A549 (cell line): ENCODE results near the gene ATP8A2.

Experiments
- CBX8 ChIP-seq: fragments of 200-600 bp; sonication (generic); IDR thresholded peaks from 2 replicates; pipeline ENCODE4 v1.6.1; 2016
- CTCF ChIP-seq: fragments of >200 bp; sonication (Bioruptor Twin); formaldehyde crosslinking; IDR thresholded peaks from 3 replicates; pipeline ENCODE4 v1.5.1; 2016
- HOXA7 ChIP-seq: fragments of 250-450 bp; sonication (Bioruptor Pico); IDR thresholded peaks from 2 replicates; pipeline ENCODE4 v1.5.0; 2020; ENCODE audit warnings: mild to moderate bottlenecking, moderate library complexity
- JUN ChIP-seq, 2 experiments: fragments of >200 bp; sonication (Bioruptor Twin); formaldehyde crosslinking; IDR thresholded peaks; 2 replicates in 1 of 2; 3 replicates in 1 of 2; pipeline ENCODE4 v1.6.1; 2016 to 2017
- PBX3 ChIP-seq: IDR thresholded peaks from 2 replicates; pipeline ENCODE4 v1.6.1; 2012
- POLR2A ChIP-seq: IDR thresholded peaks from 2 replicates; pipeline ENCODE4 v1.6.1; 2012; ENCODE audit warnings: mild to moderate bottlenecking, low read length
- REST ChIP-seq: fragments of 200-600 bp; sonication (generic); IDR thresholded peaks from 2 replicates; pipeline ENCODE4 v1.6.1; 2016; ENCODE audit warnings: antibody characterized with exemption, mild to moderate bottlenecking, moderate library complexity
- RFX5 ChIP-seq: fragments of 450-650 bp; IDR thresholded peaks from 2 replicates; pipeline ENCODE4 v1.7.1; 2014; ENCODE audit warnings: antibody characterized with exemption, mild to moderate bottlenecking, moderate library complexity
- RNF2 ChIP-seq: fragments of 200-600 bp; sonication (generic); IDR thresholded peaks from 2 replicates; pipeline ENCODE4 v1.6.1; 2016; ENCODE audit warnings: low read depth, mild to moderate bottlenecking, antibody characterized with exemption, moderate library complexity, borderline replicate concordance
- TP53 ChIP-seq: fragments of 250-450 bp; sonication (Bioruptor Pico); IDR thresholded peaks from 2 replicates; pipeline ENCODE4 v1.5.0; 2021; ENCODE audit warnings: mild to moderate bottlenecking, moderate library complexity

GRCh38 chr13:25867038-25867437 lies 495.3 kb downstream of the ATP8A2 start:
- no peak for TF ChIP-seq HOXA7 (CRISPR knock-in tag)
- TF ChIP-seq CTCF, result no peak
- no peak for TF ChIP-seq CBX8
- TF ChIP-seq RNF2, result no peak
- TF ChIP-seq RFX5, result no peak
- TF ChIP-seq REST, result no peak
- TF ChIP-seq POLR2A, result no peak
- no peak for TF ChIP-seq PBX3
- TF ChIP-seq JUN (IDR thresholded peaks at IDR 0.05), result no peak
- no peak for TF ChIP-seq TP53 (CRISPR knock-in tag)
